GM19467 (cell line): ENCODE results near the gene LDB3.

Experiments used
- ATAC-seq: cut with Tn5 transposase; IDR thresholded peaks from one replicate; pipeline ENCODE4 v1.9.1; 2021; ENCODE audit warnings: mild to moderate bottlenecking, moderate library complexity; ENCODE audit not compliant: unreplicated experiment

The LDB3 gene

DNA sequence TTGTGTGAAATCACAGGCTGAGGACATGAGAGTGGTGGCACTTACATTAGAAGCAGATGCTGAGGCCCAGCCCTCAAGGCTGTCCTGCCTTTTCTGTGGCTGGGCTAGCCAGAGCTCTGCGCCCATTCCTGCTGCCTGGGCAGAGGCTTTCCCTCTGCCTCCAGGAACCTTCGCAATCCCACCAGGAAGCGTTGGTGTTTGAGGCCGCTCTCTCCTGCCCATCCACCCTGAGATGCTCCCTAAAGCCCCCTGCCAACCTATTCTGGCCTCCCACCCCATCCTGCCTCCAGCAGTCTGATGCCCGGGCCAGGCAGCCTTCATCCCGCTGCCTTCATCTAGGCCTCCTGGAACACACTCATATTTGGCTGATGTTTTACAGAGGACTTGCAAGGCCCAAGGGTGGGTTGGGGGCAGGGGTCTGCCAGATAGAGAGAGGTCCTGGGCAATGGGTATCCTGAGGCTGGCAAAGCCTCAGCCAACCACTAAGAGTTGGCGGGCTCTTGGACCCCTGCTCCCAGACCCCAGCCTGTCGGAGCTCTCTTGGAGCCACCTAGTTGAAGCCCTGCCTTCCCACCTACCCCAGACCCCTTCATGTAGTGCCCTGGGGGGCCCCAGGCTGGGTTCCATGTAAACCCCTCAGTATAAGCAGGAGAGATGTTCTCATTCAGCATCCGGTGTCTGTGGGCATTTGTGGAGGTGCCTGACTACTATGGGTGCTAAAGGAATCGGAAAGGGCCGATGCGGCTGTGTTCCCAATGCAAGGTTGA lies 32.7 kb downstream of the LDB3 start:
- no peak for ATAC-seq

DNA sequence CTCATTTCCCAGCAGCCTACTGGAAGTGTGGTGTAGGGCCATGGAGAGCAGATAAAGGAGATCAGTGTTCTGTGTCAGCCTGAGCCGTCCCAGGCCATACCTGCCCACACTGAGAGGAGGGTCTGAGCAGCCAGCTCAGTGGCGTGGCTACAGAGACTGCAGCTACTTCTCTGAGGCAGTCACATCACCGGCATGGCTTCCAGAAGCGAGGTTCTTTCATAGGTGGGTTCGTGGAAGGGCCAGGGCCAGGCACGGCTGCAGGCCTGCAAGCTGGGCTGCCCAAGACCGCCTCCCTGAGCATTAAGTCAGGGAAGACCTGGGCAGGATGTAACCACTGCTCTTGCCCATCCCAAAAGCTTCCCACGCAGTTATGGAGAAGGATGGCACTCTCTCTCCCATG lies 34.9 kb downstream of the LDB3 start:
- no peak for ATAC-seq

DNA sequence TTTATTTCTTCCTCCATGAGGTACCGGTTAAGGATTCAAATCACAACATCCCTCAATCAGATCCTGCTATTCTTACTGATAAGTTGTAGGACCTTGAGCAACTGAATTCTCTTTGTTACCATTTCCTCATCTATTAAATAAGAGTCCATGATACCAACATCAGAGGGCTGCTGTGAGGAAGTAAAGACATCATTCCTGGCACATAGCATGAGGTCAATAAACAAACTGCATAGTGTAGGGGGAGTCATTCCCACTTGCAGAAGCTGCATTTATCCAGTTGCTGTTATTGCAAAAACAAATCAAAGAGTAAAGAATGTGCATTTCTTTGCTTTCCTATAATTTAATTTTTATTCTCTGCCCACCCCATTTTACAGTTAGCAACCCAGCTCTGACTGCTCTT lies 36.8 kb downstream of the LDB3 start:
- no peak for ATAC-seq

DNA sequence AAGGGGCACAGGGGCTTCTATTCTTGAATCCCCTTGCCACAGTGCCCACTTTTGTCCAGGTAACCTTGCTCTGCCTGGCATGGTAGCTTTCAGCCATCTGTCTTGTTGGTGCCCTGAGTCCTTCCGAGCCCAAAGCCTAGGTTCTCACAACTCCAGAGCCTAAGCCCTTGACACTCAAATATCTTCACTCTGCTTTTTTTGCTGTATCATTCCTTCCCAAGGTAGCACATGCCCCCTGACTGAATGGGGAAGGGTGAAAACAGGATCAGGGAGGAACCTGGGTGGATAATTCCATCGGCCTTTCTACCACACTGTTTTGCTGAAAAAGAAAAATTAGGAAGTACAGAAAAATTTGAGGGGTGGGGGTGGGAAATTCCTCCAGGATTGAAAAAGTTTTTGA lies 37.6 kb downstream of the LDB3 start:
- no peak for ATAC-seq

DNA sequence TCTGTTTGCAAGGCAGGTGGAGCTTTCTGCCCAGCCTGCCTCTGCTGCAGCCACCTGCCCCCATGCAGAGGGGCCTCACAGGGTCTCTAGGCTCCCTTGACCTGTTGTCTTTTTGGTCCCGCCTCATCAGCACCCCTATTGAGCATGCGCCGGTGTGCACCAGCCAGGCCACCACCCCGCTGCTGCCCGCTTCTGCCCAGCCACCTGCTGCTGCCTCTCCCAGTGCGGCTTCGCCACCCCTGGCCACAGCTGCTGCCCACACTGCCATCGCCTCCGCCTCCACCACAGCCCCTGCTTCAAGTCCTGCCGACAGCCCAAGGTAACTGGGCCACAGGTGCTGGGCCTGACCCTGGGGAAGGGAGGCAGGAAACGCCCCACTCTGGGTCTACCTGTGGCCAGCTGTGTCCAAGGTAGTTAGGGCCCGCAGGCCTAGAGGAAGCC lies 38.1 kb downstream of the LDB3 start:
- ATAC-seq: no peak

DNA sequence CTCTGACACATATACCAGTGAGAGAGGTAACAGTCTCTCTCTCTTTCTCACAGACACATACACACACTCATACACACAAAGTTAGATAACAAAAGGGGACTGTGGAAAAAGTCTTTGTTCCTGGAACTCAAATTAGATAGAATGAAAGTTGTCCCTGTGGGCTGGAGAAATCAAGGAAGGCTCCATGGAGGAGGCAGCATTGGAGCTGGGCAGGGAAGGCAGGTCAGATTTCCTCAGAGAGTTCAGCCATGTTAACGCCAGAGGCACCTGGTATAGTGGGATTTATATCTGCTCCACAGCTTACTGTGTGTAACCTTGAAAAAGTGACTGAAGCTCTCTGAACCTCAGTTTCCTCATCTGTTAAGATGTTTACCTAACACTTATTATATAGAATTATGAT lies 38.7 kb downstream of the LDB3 start:
- ATAC-seq: no peak

DNA sequence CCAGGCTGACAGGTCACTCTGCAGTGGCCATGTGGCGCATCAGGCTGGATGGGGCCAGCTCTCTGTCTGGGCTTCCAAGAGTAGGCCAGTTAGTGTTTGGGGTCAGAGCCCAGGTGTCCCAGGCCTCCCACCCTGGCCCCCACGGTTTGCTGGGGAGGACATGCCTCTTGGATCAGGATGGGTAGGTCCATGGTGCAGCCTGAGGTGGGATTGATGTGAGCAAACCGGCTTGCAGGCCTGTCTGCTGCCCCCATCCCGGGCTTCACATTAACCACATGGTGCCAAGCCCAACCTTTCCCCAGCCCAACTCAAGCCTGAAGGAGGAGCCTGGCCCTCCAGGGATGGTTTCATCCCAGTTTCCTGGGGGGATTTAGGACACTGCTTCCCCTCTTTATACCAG lies 39.2 kb downstream of the LDB3 start:
- no peak for ATAC-seq

DNA sequence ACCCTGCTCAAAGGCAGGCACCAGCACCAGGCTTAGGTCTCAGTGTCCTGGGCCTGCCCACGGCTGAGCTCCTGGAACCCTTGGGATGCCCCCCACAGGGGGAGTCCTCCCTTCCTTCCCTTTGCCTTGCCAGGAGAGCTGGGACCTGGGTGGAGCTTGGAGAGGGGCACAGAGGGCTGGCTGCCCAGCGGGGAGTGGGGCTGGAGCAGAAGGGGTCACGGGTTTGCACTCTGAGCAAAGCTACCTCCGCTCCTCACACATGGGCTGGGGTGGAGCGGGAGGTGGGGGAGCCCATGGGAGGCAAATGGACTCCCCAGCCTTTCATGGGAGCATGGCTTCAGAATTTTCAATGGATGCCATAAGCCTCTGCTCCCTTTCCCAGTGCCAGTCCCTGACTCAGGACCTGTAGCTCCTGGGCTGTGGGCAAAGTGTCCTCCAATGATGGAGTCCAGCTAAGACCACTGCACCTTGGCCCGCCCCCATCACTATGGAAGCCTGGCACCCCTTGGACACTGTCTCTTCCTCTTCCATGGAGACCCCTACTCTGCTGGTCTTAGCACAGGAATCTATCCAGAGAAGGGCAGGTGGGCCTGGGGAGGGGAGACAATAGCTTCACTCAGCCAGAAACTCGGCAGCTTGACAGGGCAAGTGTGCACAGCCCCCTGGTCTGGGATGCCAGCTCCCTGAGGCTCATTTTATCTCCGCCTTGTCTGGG lies 39.9 kb downstream of the LDB3 start:
- ATAC-seq: no peak

DNA sequence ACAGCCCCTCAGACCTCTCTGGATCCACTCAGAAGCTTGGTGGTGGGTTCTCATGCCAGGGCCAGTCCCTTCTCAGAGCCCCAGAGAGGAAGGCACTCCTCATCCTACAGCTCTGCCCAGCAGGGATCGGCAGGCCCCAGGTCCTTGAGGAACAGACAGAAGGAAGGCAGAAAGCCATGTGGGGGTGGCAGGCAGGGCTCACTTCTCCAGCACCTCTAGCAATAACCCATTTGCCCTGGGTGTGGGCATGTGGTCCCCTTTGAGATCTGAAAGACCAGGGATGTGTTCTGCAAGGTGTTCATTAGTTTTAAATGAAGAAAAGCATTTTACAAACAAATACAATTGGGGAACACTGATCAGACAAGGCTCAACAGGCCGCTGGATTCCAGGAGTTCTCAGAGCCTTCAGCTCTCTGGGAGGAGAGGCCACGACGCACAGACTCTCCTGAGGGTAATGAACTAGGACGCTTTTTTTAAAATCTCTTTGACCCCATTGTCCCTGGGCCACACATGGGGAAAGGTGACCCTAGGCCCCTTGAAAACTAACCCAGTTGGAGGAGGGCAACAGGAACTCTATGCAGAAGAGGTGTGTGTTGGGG lies 40.6 kb downstream of the LDB3 start:
- ATAC-seq: no peak

DNA sequence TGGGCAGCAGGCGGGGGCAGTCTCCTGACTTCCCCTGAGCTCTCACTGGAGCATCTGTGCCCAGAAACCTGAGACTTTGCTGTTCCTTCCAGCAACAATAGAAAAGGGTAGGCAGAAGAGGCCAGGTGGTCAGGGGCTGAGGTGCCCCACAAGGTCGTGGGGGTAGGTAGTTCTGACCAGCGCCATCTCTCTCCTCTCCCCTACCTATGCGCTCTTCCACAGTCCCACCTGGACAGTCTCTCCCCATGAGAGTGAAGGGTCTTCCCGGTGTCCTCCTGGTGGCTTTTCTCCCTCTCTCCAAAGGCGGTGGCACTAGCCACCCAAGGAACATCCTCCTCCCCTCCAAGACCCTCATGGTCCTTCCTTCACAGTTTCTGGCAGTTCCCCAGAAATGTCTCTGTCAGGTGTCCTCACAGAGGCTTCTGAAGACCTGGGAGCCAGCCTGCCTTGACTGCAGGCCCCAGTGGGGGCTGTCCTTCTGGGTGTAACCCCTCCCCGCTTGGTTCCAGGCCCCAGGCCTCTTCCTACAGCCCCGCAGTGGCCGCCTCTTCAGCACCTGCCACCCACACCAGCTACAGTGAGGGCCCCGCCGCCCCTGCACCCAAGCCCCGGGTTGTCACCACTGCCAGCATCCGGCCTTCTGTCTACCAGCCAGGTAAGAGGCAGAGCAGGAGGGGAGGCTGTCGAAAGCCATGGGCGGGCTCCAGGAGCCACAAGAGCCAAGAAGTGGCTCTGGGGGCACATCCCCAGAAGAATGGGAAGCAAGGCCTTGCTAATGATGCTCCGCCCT lies 41.3 kb downstream of the LDB3 start:
- no peak for ATAC-seq

DNA sequence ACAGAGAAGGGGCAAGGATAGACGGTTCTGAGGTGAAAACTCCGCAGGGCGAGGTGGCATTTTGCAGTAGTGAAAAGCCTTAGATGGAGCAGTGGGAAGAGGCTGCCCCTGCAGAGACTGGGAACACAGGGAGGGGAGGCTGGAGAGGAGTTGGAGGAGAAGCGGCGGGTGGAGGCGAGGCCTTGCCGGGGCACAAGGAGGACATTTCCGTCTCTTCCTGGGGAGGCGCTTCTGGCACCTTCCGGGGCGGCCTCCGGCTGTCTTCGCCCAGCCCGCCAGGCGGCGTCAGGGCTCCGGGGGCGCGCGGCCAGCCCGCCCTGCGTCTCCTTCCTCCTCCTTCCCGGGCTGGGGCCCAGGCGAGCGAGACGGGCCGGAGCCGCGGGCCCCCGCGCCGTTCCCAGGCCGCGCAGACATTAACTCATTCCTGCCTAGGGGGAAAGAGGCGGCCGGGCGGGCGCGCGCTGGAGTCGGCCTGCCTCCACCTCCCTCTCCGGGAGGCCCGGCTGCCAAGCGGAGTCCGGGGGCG lies 42.7 kb downstream of the LDB3 start:
- ATAC-seq: peak; percentile 86

DNA sequence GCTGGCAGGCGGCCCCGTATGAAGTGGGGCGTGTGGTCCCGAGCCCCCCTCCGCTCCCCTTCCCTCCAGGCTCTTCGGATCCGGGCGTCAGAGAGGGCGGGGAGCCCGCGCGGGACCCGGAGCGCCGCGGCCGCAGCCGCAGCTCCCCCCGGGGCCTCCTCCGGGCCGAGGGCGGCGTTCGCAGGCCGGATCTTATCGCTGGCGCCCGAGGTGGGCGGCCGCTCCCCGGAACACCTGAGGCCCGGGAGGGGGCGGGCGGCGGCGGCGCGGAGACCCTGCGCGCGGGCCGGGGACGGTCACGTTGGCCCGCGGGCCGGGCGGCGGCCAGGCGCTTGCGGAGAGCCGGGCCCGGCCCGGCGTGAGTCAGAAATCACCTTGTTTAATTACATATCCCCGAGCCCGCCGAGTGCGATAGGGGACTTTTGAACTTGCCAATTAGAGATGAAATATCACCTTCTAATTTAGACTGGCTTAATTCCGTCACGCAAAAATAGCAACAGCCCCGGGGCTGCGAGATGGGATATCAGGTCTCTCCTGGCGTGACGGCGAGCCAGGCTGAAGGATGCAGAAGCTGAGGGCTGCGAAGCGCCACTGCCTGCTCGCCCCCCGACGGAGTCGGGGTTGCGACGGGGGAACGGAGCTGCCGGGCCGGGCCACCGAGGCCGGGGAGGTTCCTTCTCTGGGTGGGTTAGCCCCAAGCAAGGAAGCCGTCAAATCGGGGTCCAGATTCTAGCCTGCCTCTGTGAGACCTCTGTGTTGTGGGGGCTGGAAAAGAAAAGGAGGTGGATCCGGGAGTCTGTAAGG lies 43.4 kb downstream of the LDB3 start:
- ATAC-seq: peak; percentile 44

DNA sequence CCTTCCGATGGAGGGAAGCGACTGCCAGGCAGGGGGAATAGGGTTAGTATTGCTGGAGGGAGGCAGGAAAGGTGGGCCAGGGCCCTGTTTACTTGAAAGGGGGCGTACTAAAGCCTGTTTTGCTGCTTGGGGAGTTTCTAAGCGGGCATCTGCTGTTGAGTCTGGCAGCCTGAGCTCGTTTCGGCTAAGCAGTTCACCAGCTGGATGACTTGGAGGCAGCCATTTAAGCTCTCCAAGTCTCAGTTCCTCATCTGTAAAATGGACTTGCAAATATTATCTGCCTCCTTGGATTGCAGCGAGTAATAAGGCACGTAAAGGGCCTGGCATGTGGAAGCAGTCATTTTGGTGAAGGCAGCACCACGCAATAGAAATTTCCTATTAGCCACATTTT lies 44.0 kb downstream of the LDB3 start:
- peak; percentile 9 for ATAC-seq

DNA sequence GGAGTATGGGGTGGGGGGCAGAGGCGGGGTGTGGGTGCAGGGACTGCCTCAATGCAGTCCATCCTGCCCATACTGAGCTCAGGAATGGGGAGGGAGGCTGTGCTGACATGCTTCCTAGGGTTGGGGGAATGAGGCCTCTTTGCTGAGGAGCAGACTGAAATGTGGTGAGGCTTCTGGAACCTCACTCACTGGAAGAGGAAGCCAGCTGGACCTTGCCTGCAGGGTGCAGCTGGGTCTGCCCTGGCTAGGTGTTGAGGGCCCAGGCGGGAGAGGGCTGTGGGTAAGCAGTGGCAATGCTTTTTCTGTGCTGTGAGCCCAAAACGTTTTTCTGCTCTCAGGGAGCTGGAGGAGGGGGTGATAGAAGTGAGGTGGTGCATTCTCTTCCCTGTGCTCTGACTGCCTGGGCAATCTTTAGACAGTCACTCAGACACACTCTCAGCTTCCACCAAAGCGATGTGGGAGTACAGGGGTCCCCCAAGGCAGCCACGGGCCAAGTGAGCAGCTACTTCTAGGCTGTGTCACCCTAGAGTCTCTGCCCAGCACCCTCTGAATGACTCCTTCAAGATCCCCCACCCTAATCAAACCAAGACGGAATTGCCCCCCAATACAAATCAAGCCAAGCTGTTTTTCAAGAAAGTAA lies 47.0 kb downstream of the LDB3 start:
- ATAC-seq: no peak

DNA sequence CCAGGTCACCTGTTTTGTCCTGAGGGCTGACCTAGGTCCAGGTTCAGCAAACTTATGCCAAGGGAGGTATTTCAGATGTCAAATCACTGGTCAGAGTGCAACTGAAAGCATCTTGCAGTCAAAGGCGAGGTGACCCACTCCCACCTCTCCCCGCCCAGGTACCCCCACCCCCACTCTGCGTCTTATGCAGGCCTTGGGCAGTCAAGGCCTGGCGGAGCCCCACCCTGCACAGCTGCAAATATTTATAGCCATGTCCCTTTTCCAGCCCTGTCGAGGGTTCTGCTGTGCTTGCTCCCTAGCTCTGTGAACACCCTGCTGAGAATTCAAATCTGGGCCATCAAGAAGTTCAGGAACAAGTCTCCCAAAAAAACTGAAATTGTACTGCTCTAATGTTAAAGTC lies 47.5 kb downstream of the LDB3 start:
- no peak for ATAC-seq

DNA sequence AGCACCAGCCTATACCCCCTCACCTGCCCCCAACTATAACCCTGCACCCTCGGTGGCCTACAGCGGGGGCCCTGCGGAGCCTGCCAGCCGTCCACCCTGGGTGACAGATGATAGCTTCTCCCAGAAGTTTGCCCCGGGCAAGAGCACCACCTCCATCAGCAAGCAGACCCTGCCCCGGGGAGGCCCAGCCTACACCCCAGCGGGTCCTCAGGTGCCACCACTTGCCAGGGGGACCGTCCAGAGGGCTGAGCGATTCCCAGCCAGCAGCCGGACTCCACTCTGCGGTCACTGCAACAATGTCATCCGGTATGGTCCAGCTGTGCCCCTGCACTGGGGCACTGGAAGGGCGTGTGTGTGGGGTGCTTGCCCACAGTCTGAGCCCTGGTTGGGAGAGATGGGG lies 48.2 kb downstream of the LDB3 start:
- ATAC-seq: no peak

DNA sequence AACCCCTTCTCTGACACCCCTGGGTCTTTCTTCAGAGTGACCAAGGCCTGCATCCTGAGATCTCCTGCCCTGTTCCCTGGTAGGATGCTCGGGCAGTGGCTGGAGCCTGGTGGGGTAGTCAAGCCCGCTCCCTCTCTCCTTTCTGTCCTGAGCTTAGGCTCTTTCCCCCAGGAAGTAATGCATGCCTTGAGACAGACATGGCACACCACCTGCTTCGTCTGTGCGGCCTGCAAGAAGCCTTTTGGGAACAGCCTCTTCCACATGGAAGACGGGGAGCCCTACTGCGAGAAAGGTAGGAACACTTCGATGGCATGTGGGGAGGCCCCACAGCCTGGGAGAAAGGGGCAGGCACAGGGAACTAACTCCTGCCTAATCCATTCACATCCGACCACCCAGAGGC lies 50.2 kb downstream of the LDB3 start:
- no peak for ATAC-seq

DNA sequence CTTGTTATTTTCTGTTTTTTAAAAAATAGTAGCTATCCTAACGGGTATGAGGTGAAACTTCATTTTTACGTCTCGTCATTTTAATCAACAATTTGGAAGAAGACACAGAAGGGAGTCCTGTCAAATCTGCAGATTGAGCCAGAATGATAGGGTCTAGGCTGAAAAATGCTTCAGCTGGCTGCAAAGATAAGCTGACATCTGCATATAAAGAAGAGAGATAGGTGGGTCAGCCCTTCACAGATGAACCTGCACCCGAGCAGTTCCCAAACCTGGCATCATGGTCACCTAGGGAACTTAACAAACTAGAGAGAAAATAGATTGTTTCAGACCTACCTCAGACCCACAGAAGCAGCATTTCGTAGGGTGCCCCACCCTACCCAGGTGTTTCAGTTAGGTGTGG lies 52.9 kb downstream of the LDB3 start:
- ATAC-seq: no peak

DNA sequence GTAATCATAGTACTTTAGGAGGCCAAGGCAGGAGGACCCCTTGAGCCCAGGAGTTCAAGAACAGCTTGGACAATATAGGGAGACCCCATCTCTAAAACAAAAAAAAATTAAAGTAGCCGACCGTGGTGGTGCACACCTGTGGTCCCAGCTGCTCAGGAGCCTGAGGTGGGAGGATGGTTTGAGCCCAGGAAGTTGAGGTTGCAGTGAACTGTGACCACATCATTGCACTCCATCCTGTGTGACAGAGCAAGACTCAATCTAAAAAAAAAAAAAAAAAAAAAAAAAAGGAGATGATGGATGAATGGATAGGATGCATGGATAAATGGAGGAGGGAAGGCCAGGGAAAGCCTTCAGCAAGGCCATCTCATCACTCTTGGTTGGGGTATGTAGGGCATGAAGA lies 54.7 kb downstream of the LDB3 start:
- no peak for ATAC-seq

DNA sequence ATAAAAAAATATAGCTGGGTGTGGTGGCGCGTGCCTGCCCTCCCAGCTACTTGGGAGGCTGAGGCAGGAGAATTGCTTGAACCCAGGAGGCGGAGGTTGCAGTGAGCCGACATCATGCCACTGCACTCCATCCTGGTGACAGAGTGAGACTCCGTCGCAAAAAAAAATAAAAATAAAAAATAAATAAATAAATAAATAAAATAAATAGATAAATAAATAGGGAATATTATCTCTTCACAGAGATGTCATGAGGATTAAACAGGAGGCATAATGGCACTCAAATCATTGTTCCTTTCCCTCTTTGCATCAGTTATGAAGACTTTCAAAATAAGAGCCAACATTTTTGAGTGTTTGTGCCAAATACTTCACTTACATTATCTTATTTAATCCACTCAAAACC lies 56.1 kb downstream of the LDB3 start:
- no peak for ATAC-seq
